Spleen (tissue), 11 donors: ENCODE data around the gene SUPT20HL2. TPM values are rescaled to one million over a fixed set of nuclear protein-coding genes. Genes with fewer than 3 reads are reported as not detected.
"Not testable (repeated sequence)": the region's sequence is repeated elsewhere in the genome, so short reads cannot be mapped to it uniquely, and the experiment has no call there.

Source experiments
- DNase-seq: peaks from one replicate; pipeline ENCODE4 v3.0.0-alpha.2; 2020
- H3K27ac ChIP-seq, 8 donors: fragments of 200-600 bp; sonication (generic) in 7 of 8; 1 replicate in 4 of 8; 2 replicates in 4 of 8; pipeline versions ENCODE4 v1.5.0 to v1.8.0; 2016 to 2021; ENCODE audit warnings: inconsistent platforms in 4 of 8, mild to moderate bottlenecking in 4 of 8, moderate library complexity in 1 of 8
- H3K27me3 ChIP-seq, 7 donors: fragments of 200-600 bp; sonication (generic) in 6 of 7; replicated peaks in 1 of 7; 1 replicate in 4 of 7; 2 replicates in 3 of 7; pipeline versions ENCODE4 v1.5.0 to v1.8.0; 2016 to 2021; ENCODE audit warnings: inconsistent platforms in 3 of 7, mild to moderate bottlenecking in 1 of 7
- H3K36me3 ChIP-seq, 6 donors: fragments of 200-600 bp; sonication (generic) in 5 of 6; 1 replicate in 4 of 6; 2 replicates in 2 of 6; pipeline versions ENCODE4 v1.5.0 to v1.8.0; 2016 to 2021; ENCODE audit warnings: inconsistent platforms in 2 of 6
- H3K4me1 ChIP-seq, 6 donors: fragments of 200-600 bp; sonication (generic) in 5 of 6; 1 replicate in 3 of 6; 2 replicates in 3 of 6; pipeline versions ENCODE4 v1.5.0 to v1.8.0; 2016 to 2021; ENCODE audit warnings: inconsistent platforms in 3 of 6
- H3K4me3 ChIP-seq, 8 donors: fragments of 200-600 bp; sonication (generic) in 7 of 8; 1 replicate in 4 of 8; 2 replicates in 4 of 8; pipeline versions ENCODE4 v1.5.0 to v1.8.0; 2016 to 2021; ENCODE audit warnings: inconsistent platforms in 4 of 8, mild to moderate bottlenecking in 4 of 8, moderate library complexity in 2 of 8
- H3K9me3 ChIP-seq, 8 donors: fragments of 200-600 bp; sonication (generic) in 7 of 8; 1 replicate in 4 of 8; 2 replicates in 4 of 8; pipeline versions ENCODE4 v1.5.0 to v1.8.0; 2016 to 2021; ENCODE audit warnings: inconsistent platforms in 4 of 8
- CTCF ChIP-seq, 11 experiments: fragments of 200-600 bp in 7 of 11; fragments of 450-650 bp in 4 of 11; sonication (generic) in 4 of 11; IDR thresholded peaks in 8 of 11; conservative IDR thresholded peaks in 3 of 11; 1 replicate in 7 of 11; 2 replicates in 4 of 11; pipeline versions ENCODE4 v1.4.0 to v1.8.0; 2016 to 2021; ENCODE audit warnings: antibody characterized with exemption in 11 of 11, inconsistent platforms in 4 of 11, mild to moderate bottlenecking in 1 of 11
- POLR2A ChIP-seq, 3 donors: fragments of 450-650 bp; IDR thresholded peaks; one replicate each; pipeline ENCODE4 v1.5.1; 2017; ENCODE audit warnings: antibody characterized with exemption in 3 of 3, mild to moderate bottlenecking in 1 of 3
- POLR2AphosphoS5 ChIP-seq, 3 donors: sonication (generic); formaldehyde crosslinking; IDR thresholded peaks; one replicate each; pipeline ENCODE4 v1.5.1; 2017; ENCODE audit warnings: antibody characterized with exemption in 3 of 3
- WGBS, 5 donors: extraction: QIAGEN DNeasy Blood & Tissue Kit in 3 of 5; methylation state at CpG; one replicate each; pipeline versions ENCODE4 v1.1.5 to v1.1.7; 2013 to 2018; 5-methylcytosine and 5-hydroxymethylcytosine counted together
- intact Hi-C: fragments of 100-400 bp; cut with DNase I; formaldehyde crosslinking; loops from one replicate; pipeline ENCODE4 v1.15.0; 2023; ENCODE audit warnings: low total_unique reads
- polyA plus RNA-seq, 3 donors: library from polyadenylated mRNA; stranded (reverse); fragments of 200-250 nt; gene quantifications; one replicate each; pipeline ENCODE4 v1.2.1, GENCODE V29; 2013
- total RNA-seq, 7 donors: library from RNA; depleted of rRNA in 3 of 7; stranded (reverse); fragments of >200 nt in 3 of 7; fragmentation: NEBNext Ultra II Directional in 4 of 7; extraction: Animal tissue kit (Norgen Biotek cat#: 25700) in 4 of 7; gene quantifications; one replicate each; pipeline versions ENCODE4 v1.1.0 to v1.2.1, GENCODE V29; 2016 to 2021
- donor health status: healthy with polysubstance abuse.
- donor health status: DM: no; HTN: no; CAD: no; lungs with moderate emphysema.
- donor health status: DM: no; HTN: no; CAD: no.
- donor health status: Bipolar disorder and iron deficiency.
- donor health status: healthy.
- donor health status: DM: no; HTN: no; CAD: no.
- donor health status: DM: yes; HTN: yes; CAD: no.

SUPT20HL2 gene
- total and polyA plus RNA-seq, 10 donors: not detected

DNA sequence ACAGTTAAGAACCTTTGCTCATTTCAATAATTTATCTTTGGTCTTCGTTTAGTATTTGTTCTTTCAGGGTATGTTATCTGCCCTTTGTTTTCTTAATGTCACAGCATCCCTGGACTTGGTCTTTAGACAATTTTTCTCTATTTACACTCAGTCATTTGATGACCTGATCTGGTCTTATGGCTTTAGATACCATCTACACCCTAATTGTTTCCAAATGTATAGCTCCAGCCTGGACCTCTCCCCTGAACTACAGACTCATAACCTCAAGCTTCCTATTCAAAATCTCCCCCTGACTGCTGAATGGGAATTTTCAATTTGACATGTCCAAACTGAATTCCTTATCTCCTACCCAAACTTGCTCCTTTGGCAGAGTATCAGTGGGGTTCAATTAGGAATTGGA, 3.7 kb upstream of the SUPT20HL2 start:
- Histone ChIP-seq H3K9me3 (no peaks in the 10 kb centered on the region), H3K4me3 (no peak overlapping the region), H3K4me1 (no peaks in the 10 kb centered on the region), H3K27me3 (no peaks in the 10 kb centered on the region), H3K27ac (no peak overlapping the region), H3K36me3 (no peaks in the 10 kb centered on the region)
- no peak for TF ChIP-seq POLR2A (IDR thresholded peaks at IDR 0.05)
- TF ChIP-seq POLR2AphosphoS5 (IDR thresholded peaks at IDR 0.05): no peak
- TF ChIP-seq CTCF (IDR thresholded peaks at IDR 0.05 in 8 of 11, conservative IDR thresholded peaks at IDR 0.05 in 3 of 11): no peak
- DNase-seq: no peak
- WGBS, 5 donors: 34 to 89% (median 79%) methylated on average over 1 of the region's 1 CpG
- intact Hi-C loops: no loop called here

GRCh38 chrX:24316111-24316510, 2.2 kb upstream of the SUPT20HL2 start:
- no peak overlapping the region for H3K4me3 ChIP-seq
- 37 to 100% (median 79%) methylated on average over 1 of the region's 1 CpG for WGBS, 5 donors
- H3K9me3 ChIP-seq: no peaks in the 10 kb centered on the region
- intact Hi-C loops: no loop called here
- H3K27me3 ChIP-seq: no peaks in the 10 kb centered on the region
- H3K4me1 ChIP-seq: no peaks in the 10 kb centered on the region
- no peak for TF ChIP-seq CTCF (IDR thresholded peaks at IDR 0.05 in 8 of 11, conservative IDR thresholded peaks at IDR 0.05 in 3 of 11)
- no peak for TF ChIP-seq POLR2AphosphoS5 (IDR thresholded peaks at IDR 0.05)
- no peak for TF ChIP-seq POLR2A (IDR thresholded peaks at IDR 0.05)
- no peaks in the 10 kb centered on the region for H3K36me3 ChIP-seq
- DNase-seq: no peak
- no peak overlapping the region for H3K27ac ChIP-seq

DNA sequence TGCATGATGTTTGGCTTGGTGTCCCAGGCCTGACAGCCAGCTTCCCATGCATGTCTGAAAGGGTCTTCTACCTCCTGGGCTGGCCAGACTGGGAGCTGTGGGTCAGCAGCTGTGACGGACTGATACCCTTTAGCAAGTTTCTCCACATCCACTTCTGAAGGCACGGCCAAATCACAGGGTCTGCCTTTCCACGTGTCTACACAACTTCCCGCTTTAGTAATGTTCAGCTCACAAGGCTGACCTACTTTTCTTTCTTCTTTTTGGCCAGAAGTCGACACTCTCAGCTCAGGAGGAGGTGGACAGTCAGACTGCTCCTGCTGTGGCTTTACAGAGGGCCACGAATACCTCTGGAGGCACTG, 1.6 kb downstream of the SUPT20HL2 start:
- intact Hi-C loops, H3K27me3 ChIP-seq, H3K9me3 ChIP-seq, H3K27ac ChIP-seq, H3K4me3 ChIP-seq, H3K36me3 ChIP-seq, DNase-seq, H3K4me1 ChIP-seq: not testable (repeated sequence)
- WGBS, 5 donors: 56 to 86% (median 80%) methylated on average over 3 to 6 of the region's 6 CpGs

DNA sequence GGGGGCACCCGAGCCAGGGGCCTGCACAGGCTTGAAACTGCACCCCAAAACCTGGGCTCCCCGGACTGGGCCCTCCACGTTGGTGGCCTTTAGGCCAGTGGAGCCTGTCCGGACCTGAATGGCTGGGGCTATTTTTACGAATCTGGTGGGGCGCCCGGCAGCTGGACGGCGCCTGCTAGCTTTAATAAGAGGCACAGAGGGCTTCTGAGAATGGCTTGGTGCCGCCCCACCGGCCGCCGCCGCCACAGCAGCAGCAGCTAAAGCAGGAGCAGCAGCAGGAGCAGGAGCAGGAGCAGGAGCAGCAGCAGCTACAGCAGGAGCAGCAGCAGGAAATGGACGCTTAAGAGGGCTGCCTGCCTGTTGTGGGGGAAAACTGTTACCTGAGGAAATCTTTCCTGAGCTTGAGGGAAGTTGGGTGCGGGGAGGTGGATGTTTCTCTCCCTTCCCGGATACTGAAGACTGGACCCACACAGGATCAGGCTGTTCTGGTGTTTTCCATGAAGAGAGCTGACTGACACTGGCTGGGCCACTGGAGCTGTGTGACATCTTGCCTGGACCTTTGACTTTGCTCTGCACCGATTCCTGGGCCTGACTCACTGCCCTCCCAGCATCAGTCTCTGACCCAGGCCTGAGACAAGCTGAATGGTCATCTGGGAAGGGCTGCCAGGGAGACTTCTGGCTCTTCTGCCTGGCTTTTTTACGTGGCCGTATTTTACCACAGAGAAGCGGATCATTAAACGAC, 2.2 kb downstream of the SUPT20HL2 start:
- DNase-seq, H3K27me3 ChIP-seq, H3K4me1 ChIP-seq, H3K9me3 ChIP-seq, intact Hi-C loops, H3K4me3 ChIP-seq, H3K36me3 ChIP-seq, H3K27ac ChIP-seq: not testable (repeated sequence)
- WGBS, 5 donors: 40 to 77% (median 64%) methylated on average over 1 to 21 of the region's 22 CpGs

DNA sequence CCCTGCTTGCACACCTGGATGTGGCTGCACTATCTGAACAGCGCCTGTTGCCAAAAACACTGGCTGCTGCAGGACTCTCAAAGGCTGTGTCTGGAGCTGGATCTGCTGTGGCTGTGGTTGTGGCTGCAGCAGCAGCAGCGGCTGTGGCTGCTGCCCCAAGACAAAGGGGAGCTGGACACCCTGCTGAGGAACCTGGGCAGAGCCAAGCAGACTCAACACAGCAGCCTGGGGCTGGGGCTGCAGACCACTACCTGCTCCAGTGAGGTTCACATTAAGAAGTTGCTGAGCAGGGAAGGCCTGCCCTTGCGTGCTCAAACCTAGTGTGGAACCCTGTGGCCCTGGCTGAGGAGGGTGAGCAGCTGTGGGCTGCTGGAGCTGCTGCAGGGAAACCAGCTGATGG, 3.0 kb downstream of the SUPT20HL2 start:
- 76 to 100% (median 83%) methylated on average over 1 to 3 of the region's 3 CpGs for WGBS, 5 donors
- H3K27ac ChIP-seq, H3K4me3 ChIP-seq, H3K4me1 ChIP-seq, H3K9me3 ChIP-seq, DNase-seq, intact Hi-C loops, H3K36me3 ChIP-seq: not testable (repeated sequence)
- peaks cover 0 to 11% (median 0%) of the 10 kb centered on the region in 7 donors for H3K27me3 ChIP-seq

DNA sequence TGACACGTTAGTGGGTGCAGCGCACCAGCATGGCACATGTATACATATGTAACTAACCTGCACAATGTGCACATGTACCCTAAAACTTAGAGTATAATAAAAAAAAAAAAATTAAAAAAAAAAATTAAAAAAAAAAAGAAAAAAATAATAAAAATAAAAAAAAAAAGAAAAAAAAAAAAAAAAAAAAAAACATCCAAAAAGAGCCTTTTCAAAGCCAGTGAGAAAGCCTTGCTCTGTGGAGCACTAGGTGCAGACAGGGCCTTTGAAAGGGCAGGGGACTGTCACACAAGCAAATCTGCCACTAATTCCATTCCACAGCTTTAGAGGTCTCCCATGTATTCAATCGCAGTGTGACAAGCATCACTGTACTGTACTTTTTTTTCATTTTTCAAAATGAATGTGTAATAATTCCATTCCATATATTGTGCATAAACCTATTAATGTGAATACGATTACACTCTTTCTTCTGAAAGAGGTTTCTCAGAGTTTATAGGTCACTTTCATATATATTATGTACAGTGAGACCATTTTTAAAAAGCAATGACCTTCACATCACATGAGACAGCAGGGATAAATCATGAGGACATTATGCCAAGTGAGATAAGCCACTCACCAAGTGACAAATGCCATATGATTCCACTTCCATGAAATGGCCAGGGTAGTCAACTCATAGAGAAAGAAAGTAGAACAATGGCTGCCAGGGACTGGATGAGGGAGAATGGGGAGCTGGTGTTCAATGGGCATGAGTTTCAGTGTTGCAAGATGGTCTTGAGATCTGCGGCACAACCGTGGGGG, 4.1 kb downstream of the SUPT20HL2 start:
- H3K4me3 ChIP-seq, DNase-seq, H3K36me3 ChIP-seq, H3K9me3 ChIP-seq, H3K4me1 ChIP-seq, intact Hi-C loops, H3K27ac ChIP-seq: not testable (repeated sequence)
- WGBS, 5 donors: 85 to 96% (median 91%) methylated on average over 4 to 6 of the region's 6 CpGs
- peaks cover 0 to 11% (median 0%) of the 10 kb centered on the region in 7 donors for H3K27me3 ChIP-seq

DNA sequence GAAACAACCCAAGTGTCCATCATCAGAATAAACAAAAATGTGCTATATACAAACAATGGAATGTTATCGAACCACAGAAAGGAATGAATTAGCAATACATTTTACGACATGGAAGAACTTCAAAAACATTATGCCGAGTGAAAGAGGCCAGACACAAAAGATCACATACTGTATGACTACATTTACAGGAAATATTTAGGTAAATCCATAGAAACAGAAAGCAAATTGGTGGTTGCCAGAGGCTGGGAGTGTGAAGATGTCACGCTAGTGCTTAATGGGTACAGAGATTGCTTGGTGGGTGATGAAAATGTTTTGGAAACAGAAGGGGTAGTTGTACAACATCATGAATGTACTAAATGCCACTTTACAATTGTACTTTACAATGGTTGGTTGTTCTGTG, 5.1 kb downstream of the SUPT20HL2 start:
- H3K9me3 ChIP-seq, DNase-seq, H3K36me3 ChIP-seq, H3K4me3 ChIP-seq, H3K4me1 ChIP-seq, H3K27ac ChIP-seq, intact Hi-C loops: not testable (repeated sequence)
- peaks cover 0 to 11% (median 0%) of the 10 kb centered on the region in 7 donors for H3K27me3 ChIP-seq
- 79 to 96% (median 82%) methylated on average over 4 of the region's 4 CpGs for WGBS, 5 donors
